MM.1S (cell line): ENCODE data around the gene OPALIN.

Experiments used
- DNase-seq: peaks from one replicate; pipeline ENCODE4 v3.0.0-alpha.2; 2015
- H2AFZ ChIP-seq: fragments of 300-600 bp; sonication (generic); 2 replicates; pipeline ENCODE4 v1.6.0; 2016; ENCODE audit warnings: antibody characterized with exemption, low read length
- H3F3A ChIP-seq: fragments of 300-600 bp; sonication (generic); 2 replicates; pipeline ENCODE4 v1.6.1; 2016; ENCODE audit warnings: mild to moderate bottlenecking, antibody characterized with exemption, low read length, moderate library complexity, mixed read lengths; ENCODE audit not compliant: insufficient read depth
- H3K27ac ChIP-seq: fragments of 300-600 bp; sonication (generic); 2 replicates; pipeline ENCODE4 v1.5.1; 2016; ENCODE audit warnings: mild to moderate bottlenecking, low read length
- H3K27me3 ChIP-seq: fragments of 300-600 bp; sonication (generic); replicated peaks from 2 replicates; pipeline ENCODE4 v1.6.0; 2016; ENCODE audit warnings: low read length; ENCODE audit not compliant: insufficient read depth
- H3K36me3 ChIP-seq: fragments of 300-600 bp; sonication (generic); replicated peaks from 2 replicates; pipeline ENCODE4 v1.6.1; 2016; ENCODE audit warnings: mild to moderate bottlenecking, low read length, mixed read lengths; ENCODE audit not compliant: insufficient read depth
- H3K4me1 ChIP-seq: fragments of 300-600 bp; sonication (generic); 2 replicates; pipeline ENCODE4 v1.6.1; 2016; ENCODE audit warnings: low read length, mixed read lengths
- H3K4me2 ChIP-seq: fragments of 300-600 bp; sonication (generic); 2 replicates; pipeline ENCODE4 v1.6.0; 2016; ENCODE audit warnings: low read depth, low read length
- H3K4me3 ChIP-seq: fragments of 300-600 bp; sonication (generic); 2 replicates; pipeline ENCODE4 v1.5.1; 2016; ENCODE audit warnings: low read length, mixed read lengths
- H3K79me2 ChIP-seq: fragments of 300-600 bp; sonication (generic); 2 replicates; pipeline ENCODE4 v1.6.1; 2016; ENCODE audit warnings: mixed run types, low read length, mixed read lengths
- H3K9ac ChIP-seq: fragments of 300-600 bp; sonication (generic); 2 replicates; pipeline ENCODE4 v1.6.1; 2016; ENCODE audit warnings: low read length, mixed read lengths
- H3K9me2 ChIP-seq: fragments of 300-600 bp; sonication (generic); replicated peaks from 2 replicates; pipeline ENCODE4 v1.6.1; 2016; ENCODE audit warnings: mild to moderate bottlenecking, low read length, mixed read lengths; ENCODE audit not compliant: insufficient read depth
- H3K9me3 ChIP-seq: fragments of 300-600 bp; sonication (generic); replicated peaks from 2 replicates; pipeline ENCODE4 v1.6.1; 2016; ENCODE audit warnings: mild to moderate bottlenecking, low read length, mixed read lengths; ENCODE audit not compliant: insufficient read depth
- H4K20me1 ChIP-seq: fragments of 300-600 bp; sonication (generic); 2 replicates; pipeline ENCODE4 v1.6.1; 2016; ENCODE audit warnings: mild to moderate bottlenecking, low read length, moderate library complexity, mixed read lengths; ENCODE audit not compliant: insufficient read depth
- EZH2 ChIP-seq: fragments of 300-600 bp; sonication (generic); optimal IDR thresholded peaks from 2 replicates; pipeline ENCODE3; 2017; ENCODE audit warnings: low read depth, mild to moderate bottlenecking, antibody characterized with exemption, low read length, mixed read lengths
- EZH2phosphoT487 ChIP-seq: fragments of 300-600 bp; sonication (generic); IDR thresholded peaks from 2 replicates; pipeline ENCODE4 v1.6.1; 2018; ENCODE audit warnings: antibody characterized with exemption, low read length
- TF ChIP-seq, protein P1 (sequence below): fragments of 300-600 bp; sonication (generic); IDR thresholded peaks from 2 replicates; pipeline ENCODE4 v1.5.1; 2016; ENCODE audit warnings: antibody characterized with exemption, low read length, mixed read lengths

OPALIN gene

GRCh38 chr10:96339383-96339782, 19.4 kb downstream of the OPALIN start:
- Histone ChIP-seq H3K27me3 (no peaks in the 10 kb centered on the region), H3F3A (peaks cover 3% of the 10 kb centered on the region; the same call in 1 of the 2 replicates), H3K79me2 (no peaks in the 10 kb centered on the region), H3K9ac (no peak overlapping the region), H4K20me1 (no peaks in the 10 kb centered on the region), H3K9me2 (no peaks in the 10 kb centered on the region), H3K27ac (no peak overlapping the region), H2AFZ (no peak overlapping the region), H3K4me2 (no peak overlapping the region), H3K9me3 (no peaks in the 10 kb centered on the region), H3K4me3 (no peak overlapping the region), H3K4me1 (peaks cover 12% of the 10 kb centered on the region), H3K36me3 (no peaks in the 10 kb centered on the region)
- TF ChIP-seq EZH2phosphoT487 (no peak), EZH2 (no peak)
- TF ChIP-seq, protein P1, sequence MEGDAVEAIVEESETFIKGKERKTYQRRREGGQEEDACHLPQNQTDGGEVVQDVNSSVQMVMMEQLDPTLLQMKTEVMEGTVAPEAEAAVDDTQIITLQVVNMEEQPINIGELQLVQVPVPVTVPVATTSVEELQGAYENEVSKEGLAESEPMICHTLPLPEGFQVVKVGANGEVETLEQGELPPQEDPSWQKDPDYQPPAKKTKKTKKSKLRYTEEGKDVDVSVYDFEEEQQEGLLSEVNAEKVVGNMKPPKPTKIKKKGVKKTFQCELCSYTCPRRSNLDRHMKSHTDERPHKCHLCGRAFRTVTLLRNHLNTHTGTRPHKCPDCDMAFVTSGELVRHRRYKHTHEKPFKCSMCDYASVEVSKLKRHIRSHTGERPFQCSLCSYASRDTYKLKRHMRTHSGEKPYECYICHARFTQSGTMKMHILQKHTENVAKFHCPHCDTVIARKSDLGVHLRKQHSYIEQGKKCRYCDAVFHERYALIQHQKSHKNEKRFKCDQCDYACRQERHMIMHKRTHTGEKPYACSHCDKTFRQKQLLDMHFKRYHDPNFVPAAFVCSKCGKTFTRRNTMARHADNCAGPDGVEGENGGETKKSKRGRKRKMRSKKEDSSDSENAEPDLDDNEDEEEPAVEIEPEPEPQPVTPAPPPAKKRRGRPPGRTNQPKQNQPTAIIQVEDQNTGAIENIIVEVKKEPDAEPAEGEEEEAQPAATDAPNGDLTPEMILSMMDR, result no peak
- no peak for DNase-seq

GRCh38 chr10:96338279-96338925, 20.4 kb downstream of the OPALIN start:
- Histone ChIP-seq H3K9me3 (no peaks in the 10 kb centered on the region), H3K27me3 (no peaks in the 10 kb centered on the region), H3K27ac (no peak overlapping the region), H3K79me2 (no peaks in the 10 kb centered on the region), H3K36me3 (no peaks in the 10 kb centered on the region), H2AFZ (no peak overlapping the region), H3F3A (peaks cover 3% of the 10 kb centered on the region; the same call in 1 of the 2 replicates), H3K9ac (no peak overlapping the region), H3K4me2 (no peak overlapping the region), H3K4me3 (no peak overlapping the region), H4K20me1 (no peaks in the 10 kb centered on the region), H3K4me1 (peaks cover 12% of the 10 kb centered on the region), H3K9me2 (no peaks in the 10 kb centered on the region)
- no peak for DNase-seq
- TF ChIP-seq, protein P1, result no peak
- TF ChIP-seq EZH2phosphoT487 (no peak), EZH2 (no peak)

GRCh38 chr10:96337106-96337505, 21.7 kb downstream of the OPALIN start:
- no peaks in the 10 kb centered on the region for H3K27me3 ChIP-seq
- H3K4me1 ChIP-seq, result peaks cover 12% of the 10 kb centered on the region
- no peak overlapping the region for H3K4me3 ChIP-seq
- DNase-seq, result no peak
- H3K4me2 ChIP-seq, result no peak overlapping the region
- H3K36me3 ChIP-seq, result no peaks in the 10 kb centered on the region
- H2AFZ ChIP-seq, result no peak overlapping the region
- TF ChIP-seq EZH2 (no peak), EZH2phosphoT487 (no peak)
- TF ChIP-seq, protein P1, result no peak
- no peaks in the 10 kb centered on the region for H3K79me2 ChIP-seq
- no peak overlapping the region for H3K27ac ChIP-seq
- no peaks in the 10 kb centered on the region for H3K9me2 ChIP-seq
- no peaks in the 10 kb centered on the region for H3K9me3 ChIP-seq
- no peaks in the 10 kb centered on the region for H4K20me1 ChIP-seq
- peaks cover 3% of the 10 kb centered on the region; the same call in 1 of the 2 replicates for H3F3A ChIP-seq
- H3K9ac ChIP-seq, result no peak overlapping the region
